ENCODE data around the gene ASH1L.

DNA sequence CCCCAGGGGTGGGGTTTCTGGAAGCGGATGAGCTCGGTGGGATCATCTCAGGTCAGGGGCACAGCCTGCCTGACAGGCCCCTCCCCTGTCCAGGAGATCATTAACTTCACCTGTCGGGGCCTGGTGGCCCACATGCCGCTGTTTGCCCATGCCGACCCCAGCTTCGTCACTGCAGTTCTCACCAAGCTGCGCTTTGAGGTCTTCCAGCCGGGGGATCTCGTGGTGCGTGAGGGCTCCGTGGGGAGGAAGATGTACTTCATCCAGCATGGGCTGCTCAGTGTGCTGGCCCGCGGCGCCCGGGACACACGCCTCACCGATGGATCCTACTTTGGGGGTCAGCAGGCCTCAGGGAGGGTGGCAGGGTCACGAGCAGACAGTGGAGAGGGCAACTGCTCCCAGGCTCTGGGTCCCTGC lies 277.0 kb downstream of the ASH1L start:
- no peak for TF ChIP-seq POLR2A (IDR thresholded peaks at IDR 0.05)
- TF ChIP-seq, protein P1, sequence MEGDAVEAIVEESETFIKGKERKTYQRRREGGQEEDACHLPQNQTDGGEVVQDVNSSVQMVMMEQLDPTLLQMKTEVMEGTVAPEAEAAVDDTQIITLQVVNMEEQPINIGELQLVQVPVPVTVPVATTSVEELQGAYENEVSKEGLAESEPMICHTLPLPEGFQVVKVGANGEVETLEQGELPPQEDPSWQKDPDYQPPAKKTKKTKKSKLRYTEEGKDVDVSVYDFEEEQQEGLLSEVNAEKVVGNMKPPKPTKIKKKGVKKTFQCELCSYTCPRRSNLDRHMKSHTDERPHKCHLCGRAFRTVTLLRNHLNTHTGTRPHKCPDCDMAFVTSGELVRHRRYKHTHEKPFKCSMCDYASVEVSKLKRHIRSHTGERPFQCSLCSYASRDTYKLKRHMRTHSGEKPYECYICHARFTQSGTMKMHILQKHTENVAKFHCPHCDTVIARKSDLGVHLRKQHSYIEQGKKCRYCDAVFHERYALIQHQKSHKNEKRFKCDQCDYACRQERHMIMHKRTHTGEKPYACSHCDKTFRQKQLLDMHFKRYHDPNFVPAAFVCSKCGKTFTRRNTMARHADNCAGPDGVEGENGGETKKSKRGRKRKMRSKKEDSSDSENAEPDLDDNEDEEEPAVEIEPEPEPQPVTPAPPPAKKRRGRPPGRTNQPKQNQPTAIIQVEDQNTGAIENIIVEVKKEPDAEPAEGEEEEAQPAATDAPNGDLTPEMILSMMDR (IDR thresholded peaks at IDR 0.05), result no peak
